Stimulated activated CD4-positive, alpha-beta T cell treated with anti-CD3 and anti-CD28 coated beads, Interleukin-15, amount 100 ng/mL, for 48 hours (primary cell): ENCODE measurements around the gene AKAP11.

Experiments
- DNase-seq, 2 donors: peaks; one replicate each; pipeline ENCODE4 v3.0.0-alpha.2; 2020; ENCODE audit warnings: low read depth in 2 of 2

Gene AKAP11

DNA sequence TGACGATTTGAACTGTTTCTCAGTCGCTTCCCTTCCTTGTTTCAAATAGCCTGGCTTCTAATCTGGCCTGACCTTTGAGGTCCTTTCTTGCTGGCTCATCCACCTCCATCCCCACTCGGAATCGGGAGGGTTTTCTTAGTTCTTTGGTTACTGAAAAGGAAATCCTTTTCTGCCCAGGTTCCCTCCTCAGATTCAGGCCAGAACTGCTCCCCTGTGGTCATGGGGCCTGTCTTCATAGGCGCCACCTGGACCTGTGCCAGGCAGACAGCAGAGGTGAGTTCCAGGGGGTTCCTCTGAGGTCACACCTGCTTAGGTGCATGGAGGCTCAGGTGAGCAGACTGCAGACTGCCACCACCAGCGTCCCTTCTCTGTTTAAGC lies 62.4 kb downstream of the AKAP11 start:
- DNase-seq, result no peak

- DNase-seq, result no peak
Observed at GRCh38 chr13:42337808-42338600, 66.1 kb downstream of the AKAP11 start.

GRCh38 chr13:42345367-42345766 lies 73.4 kb downstream of the AKAP11 start:
- no peak for DNase-seq

- DNase-seq, result no peak
Observed at GRCh38 chr13:42348576-42348975, 76.6 kb downstream of the AKAP11 start.

- DNase-seq, result no peak
Observed at GRCh38 chr13:42350141-42350540, 78.2 kb downstream of the AKAP11 start.

- DNase-seq, result peak; percentile 36 to 59
Observed at GRCh38 chr13:42354241-42355091, 82.5 kb downstream of the AKAP11 start.

DNA sequence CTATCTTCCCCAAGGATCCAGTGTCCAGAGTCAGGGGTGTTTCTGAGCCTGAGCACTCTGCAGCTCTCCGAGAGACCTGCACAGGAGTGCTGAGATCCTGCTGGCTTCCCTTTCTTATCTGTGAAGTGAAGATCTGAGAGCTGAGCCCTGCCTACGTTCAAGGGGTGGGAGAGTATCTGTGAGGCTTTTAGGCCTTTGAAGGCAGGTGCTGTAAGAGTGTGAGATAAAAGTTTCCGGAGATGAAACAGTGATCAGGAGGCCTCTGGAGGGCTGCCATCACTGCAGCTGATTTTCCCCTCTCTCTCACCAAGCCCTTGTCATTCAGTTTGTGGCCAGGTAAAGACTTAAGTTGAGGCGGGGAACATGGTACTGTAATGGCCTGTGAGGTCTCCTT lies 83.1 kb downstream of the AKAP11 start:
- peak in 1 of 2 donors; percentile 41 for DNase-seq

DNA sequence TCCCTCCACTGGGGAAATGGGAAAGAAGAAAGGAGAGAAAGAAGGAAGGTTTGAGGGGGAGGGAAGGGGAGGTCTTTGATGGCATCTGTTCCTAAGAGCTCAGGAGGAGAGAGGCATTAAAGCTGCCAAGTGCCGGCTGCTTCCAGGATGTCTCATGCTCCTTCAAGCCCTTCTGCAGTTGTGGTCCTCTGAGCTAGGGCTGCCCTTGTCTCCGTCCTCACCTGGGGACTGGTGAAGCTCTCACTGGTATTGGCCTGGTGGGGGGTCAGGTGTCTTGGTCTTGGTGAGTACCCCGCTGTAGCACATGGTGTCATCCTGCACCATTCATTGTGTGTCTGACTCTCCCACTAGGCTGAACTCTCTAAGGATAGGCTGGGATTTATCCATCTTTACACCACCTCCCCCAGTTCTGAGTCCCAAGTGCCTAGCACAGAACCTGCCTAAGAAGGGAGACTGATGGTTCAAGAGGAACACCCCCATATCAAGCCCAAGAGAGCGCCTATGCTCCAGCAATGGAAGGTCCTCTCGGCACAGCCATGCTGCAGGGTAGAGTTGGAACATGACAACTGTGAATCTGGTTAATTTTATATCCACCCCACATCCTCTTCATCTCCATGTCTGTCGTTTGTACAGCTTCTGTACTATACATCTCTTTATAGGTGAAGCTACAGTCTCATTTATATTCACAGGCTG lies 83.7 kb downstream of the AKAP11 start:
- DNase-seq, result no peak

GRCh38 chr13:42356184-42356575 lies 84.2 kb downstream of the AKAP11 start:
- DNase-seq, result no peak

DNA sequence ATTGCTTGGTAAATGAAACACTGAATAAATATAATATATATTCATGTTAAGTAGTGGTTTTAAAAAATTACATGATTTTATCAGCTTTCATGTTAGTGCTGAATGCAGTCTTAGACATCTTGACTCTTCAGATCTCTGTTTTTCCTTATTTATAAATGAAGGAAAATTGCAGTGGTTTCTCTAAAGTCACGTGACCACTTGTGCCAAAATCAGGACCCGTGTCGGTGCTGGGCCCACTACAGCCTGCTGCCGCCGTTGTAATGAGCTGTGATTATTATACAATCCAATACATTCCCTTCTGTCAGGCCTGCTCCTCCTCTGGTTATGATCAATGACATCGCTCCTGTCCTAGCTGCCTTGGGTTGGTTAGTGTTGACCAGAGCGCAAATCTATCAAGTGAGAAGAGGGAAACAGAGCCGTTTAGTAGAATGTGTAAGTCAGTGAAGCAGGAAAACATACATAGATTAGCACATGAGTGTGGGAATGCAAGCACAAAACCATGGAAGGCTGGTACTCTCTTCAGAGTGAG lies 88.2 kb downstream of the AKAP11 start:
- DNase-seq, result no peak

DNA sequence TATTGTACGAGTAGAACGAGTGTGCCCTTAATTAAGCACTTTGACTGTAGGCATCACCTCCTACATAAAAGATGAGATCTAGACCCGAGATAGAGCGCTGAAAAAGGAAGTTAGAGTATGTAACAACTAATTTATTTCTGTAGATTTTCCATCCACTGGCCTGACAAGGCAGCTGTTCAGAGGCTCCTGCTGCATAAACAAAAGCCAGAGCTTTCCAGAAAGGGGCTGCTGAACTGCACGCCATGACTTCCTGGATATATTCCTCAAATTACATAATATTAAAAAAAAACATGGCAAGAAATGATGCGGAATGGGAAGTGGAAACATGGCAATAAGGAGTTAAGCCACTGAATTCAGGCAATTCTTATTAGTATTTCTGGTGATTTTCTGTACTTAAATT lies 89.7 kb downstream of the AKAP11 start:
- DNase-seq, result no peak

GRCh38 chr13:42363941-42364612 lies 92.1 kb downstream of the AKAP11 start:
- no peak for DNase-seq

DNA sequence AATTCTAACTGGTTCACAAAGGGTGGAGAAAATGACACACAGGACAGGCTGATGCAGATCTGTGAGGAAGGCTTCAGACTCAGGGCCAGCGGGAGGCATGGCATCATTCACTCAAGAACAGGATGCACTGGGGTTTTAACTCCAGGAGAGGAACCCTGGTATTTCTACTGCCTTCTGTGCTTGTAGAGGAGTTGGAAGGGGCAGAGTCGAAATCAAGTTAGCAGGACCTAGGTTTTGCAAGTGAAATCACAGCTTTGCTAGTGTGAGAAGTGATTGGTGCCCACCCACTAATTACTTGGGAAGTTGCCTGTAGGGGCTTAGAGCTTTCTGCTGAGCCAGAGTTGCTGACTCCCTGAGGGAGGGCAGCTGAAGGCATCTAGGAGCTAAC lies 92.7 kb downstream of the AKAP11 start:
- DNase-seq, result no peak

DNA sequence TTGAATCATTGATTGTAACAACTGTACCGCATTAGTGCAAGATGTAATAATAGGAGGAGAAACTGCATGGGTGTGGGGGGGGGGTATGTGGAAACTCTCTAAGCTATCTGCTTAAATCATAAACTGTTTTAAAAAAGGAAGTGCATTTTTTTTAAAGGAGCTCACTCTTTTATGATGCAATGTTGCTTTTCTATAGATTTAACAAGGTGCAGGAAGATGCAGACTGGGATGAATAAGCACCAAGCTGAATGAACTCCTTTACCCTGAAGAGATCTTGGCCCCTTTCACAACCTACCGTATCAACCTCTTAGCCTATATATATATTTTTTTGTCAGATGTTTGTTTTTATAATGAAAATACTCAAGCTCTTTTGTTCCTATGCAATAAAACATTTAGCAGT lies 95.9 kb downstream of the AKAP11 start:
- DNase-seq, result no peak

DNA sequence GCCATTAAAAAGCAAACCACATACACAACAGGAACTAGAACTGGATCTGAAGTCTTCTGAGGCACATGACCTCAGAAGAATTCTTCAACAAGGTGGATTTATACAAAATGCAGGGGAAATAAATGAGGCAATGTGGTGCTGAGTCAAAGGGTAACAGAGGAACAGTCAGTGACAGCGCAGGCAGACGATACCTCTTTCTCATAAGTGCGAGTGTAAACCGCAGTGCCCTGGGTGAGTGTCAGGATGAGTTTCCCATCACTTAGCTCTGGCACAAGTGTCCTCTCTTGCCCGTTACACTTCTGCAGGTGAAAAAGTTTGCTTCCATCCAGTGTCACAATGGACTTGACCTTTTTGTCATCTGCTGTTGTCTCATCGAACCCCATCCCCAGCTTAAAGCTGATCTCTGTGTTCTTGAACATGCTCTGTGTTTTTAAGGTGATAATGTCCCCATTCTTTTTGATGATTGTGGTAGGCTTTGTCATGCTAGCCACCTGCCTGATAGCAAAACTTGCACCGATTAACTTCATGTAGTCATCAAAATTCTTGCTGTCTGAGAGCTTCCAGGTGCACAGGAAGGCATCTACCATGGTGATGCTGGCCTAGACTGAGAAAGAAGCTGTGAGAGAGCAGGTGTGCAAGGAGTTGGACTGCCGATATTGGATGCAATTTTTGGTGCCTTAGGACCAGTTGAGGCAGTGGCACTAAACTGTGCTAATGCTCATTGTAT lies 97.3 kb downstream of the AKAP11 start:
- peak in 1 of 2 donors; percentile 46 for DNase-seq

- no peak for DNase-seq
Observed at GRCh38 chr13:42370229-42370628, 98.3 kb downstream of the AKAP11 start.
